Measurements from ENCODE around the gene MEF2D.

MEF2D gene

DNA sequence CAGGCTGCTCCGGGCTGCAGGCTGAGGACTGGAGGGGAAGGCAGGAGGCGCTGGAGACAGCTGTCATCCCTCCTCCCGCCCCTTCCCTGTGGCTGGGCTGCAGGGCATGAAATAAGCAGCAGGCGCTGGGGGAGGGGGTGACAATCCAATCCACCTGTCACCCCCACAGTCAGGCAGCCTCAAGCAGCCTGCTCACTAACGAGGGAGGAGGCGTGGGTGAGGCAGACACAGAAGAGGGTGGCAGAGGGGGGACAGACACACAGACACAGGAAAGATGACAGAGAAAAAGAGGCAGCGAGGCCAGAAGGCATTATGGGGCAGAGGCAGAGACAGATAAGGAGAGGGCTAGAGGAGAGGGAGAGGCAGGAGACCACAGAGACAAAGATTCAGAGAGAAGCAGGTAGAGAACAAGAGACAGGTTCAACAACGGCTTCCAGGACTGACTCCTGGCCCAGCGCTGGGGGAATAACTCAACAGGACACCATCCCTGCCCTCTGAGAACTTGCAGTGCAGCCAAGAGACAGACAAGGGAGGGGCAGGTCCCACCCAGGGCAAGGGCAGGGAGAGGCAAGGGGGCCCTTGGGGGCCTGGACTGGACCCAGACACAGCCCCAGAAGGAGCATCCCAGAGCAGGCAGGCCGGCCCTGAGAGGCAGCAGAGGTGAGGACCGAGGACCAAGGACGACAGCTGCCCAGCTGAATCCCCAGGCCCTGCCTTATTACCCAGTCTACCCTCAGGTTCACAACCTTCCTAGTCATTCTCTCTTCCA lies 11.2 kb downstream of the MEF2D start:
- DNase-seq (ENCODE audit: low read depth in 1 of 2, low spot score in 1 of 2), result no peak

DNA sequence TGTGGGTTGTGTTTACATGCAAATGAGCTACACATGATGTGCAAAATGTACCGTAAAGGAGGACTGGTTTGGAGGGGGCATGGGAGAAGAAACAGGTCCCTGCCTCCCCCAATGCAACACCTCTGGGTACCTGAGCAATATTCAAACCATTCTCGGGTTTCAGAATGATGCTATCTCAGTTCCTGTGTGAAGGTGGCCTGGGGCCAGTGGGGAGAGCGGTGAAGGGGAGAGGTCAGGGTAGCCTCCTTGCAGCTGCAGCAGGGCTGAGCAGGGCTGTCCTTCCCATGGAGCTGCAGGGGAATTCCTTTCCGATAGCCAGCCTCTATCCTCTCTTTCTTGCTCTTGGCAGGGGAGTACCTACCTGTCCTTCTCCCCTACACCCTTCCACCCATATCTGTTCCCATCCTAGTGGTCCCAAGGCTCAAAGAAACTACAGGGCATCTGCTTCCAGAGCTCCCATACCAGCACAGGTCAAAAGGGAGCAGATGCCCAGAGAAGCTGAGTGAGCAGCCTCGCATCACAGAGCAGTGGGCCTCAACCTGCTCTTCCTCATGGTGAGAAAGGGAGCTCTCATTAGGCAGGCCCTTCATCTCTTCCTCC lies 11.9 kb downstream of the MEF2D start:
- no peak for DNase-seq (ENCODE audit: low read depth in 1 of 2, low spot score in 1 of 2)

GRCh38 chr1:156487862-156488261 lies 12.7 kb downstream of the MEF2D start:
- DNase-seq (ENCODE audit: low read depth in 1 of 2, low spot score in 1 of 2), result no peak

GRCh38 chr1:156486421-156487344 lies 13.9 kb downstream of the MEF2D start:
- no peak for DNase-seq (ENCODE audit: low read depth in 1 of 2, low spot score in 1 of 2)

DNA sequence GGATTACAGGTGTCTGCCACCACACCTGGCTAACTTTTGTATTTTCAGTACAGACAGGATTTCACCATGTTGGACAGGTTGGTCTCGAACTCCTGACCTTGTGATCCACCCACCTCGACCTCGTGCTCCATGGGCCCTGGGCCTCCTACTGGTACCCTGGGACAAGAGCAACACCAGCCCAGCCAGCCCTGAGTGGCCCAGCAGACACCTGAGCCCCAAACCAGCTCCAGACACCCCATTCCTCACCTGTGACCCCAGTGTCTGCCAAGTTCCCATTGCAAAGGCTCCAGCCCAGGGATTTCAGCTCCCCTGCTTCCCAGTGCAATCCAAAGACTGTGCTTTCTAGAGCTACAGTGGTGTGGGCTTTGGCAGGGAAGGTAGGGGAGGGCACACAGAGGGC lies 14.6 kb downstream of the MEF2D start:
- no peak for DNase-seq (ENCODE audit: low read depth in 1 of 2, low spot score in 1 of 2)

- no peak for DNase-seq (ENCODE audit: low read depth in 1 of 2, low spot score in 1 of 2)
These were observed 16.0 kb downstream of the MEF2D start for GRCh38 chr1:156484480-156485058.

GRCh38 chr1:156483397-156483796 lies 17.2 kb downstream of the MEF2D start:
- DNase-seq (ENCODE audit: low read depth in 1 of 2, low spot score in 1 of 2), result no peak

- DNase-seq (ENCODE audit: low read depth in 1 of 2, low spot score in 1 of 2), result no peak
These were observed 18.3 kb downstream of the MEF2D start for GRCh38 chr1:156482276-156482675.

DNA sequence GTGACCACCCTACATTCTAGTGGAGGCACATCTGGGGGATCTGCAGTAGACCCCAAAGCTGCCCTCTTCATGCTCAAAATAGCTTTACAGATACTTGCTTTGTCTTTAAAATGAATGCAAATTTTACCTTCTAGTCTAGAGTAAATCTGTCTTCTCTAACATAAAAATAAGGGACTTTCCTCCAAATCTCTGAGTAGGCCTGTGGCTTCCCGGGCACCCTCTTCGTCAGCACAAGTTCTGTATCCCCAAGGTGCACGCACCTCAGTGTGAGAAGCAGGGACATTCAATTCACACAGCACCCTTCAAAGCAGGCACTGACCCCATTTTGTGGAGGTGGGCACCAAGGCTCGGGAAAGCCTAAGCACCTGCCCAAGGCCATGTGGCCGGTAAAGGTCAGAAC lies 19.0 kb downstream of the MEF2D start:
- no peak for DNase-seq (ENCODE audit: low read depth in 1 of 2, low spot score in 1 of 2)

GRCh38 chr1:156480411-156481192 lies 20.0 kb downstream of the MEF2D start:
- peak; percentile 46 to 70 for DNase-seq (ENCODE audit: low read depth in 1 of 2, low spot score in 1 of 2)

- no peak for DNase-seq (ENCODE audit: low read depth in 1 of 2, low spot score in 1 of 2)
These were observed 20.6 kb downstream of the MEF2D start for GRCh38 chr1:156480016-156480370.

DNA sequence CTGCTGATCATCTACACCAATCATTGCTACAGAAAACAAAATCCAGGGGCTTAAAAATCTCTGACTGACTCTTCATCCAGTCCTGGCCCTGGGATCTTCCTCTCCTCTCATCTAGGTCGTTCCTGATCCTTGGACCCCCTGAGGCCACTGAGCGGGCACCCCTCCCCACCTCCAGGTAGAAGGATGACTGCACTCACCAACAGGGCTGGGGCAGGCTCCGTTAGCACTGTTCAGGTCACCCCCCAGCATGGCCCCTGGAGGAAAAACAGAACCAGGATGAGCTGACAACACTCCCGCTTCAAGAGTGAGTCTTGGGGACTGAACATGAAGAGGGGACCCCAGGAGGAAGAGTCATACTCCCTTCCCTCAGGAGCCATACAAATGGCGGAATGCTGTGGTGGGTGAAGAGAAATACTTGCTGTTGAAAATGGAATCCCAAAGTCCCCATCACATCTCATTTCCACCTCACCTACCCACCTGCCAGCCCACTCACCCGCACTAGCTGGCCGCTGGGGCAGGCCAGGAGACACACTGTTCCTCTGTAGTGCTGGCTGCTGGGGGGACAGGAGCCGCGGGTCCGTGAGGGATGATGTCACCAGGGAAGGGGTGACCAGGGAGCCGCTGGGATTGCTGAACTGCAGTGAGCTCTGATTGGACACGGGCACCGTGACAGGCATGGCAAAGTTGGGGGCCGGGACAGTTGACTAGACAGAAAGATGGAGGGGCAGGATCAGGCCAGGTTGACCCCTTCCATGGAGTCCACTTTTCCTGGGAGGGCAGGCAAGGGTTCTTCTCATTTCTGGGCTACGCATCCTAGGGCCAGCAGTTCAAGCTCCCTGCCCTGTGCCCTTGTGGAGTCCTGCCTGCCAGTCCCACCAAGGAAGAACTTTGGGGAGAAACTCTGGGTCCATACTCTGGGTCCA lies 21.2 kb downstream of the MEF2D start:
- no peak for DNase-seq (ENCODE audit: low read depth in 1 of 2, low spot score in 1 of 2)

DNA sequence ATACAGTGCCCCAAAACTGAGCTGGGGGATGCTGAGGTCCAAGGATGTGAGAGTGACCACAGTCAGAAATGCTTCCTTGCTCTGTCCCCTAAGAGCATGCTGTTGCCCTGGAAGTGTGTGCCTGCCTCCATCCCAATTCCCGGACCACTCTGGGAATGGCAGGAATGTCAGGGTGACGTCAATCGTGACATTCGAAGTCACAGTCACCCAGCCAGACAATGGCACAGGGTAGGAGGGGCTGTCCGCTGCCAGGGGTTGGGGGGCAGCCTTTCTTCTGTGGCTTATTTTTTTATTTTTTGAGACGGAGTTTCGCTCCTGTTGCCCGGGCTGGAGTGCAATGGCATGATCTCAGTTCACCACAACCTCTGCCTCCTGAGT lies 22.3 kb downstream of the MEF2D start:
- DNase-seq (ENCODE audit: low read depth in 1 of 2, low spot score in 1 of 2), result no peak

DNA sequence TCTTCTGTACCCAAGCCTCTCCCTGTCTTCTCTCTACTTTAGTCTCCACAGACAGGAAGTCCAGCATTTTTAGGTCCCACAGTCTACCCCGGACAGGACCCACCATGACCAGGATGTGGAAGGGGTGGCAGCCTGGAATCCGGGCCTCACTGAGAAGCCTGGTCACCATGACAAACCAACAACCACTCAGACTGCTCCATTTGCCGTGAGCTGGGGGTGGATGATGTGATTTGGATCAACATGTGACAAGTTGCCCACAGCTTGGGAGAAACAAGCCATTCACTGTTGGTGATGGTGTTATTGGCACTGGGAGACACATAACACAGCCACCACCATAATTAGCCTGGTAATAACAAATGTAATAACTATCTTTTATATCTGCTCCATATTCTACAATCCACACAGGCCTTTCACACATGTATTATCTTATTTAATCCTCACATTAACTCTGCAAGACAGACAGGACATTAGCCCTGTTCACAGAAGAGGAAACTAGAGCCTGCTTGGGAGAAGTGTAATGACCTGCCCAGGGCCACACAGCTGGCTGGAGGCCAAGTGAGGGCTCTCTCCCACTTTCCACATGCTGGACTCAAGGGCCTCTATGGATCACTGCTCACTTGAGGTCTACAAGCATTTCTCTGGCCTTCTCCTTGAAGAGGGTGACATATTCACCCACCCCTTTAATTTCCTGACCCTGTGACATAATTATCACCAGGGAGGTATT lies 22.9 kb downstream of the MEF2D start:
- DNase-seq (ENCODE audit: low read depth in 1 of 2, low spot score in 1 of 2), result no peak

GRCh38 chr1:156476501-156477298 lies 23.9 kb downstream of the MEF2D start:
- DNase-seq (ENCODE audit: low read depth in 1 of 2, low spot score in 1 of 2), result no peak

DNA sequence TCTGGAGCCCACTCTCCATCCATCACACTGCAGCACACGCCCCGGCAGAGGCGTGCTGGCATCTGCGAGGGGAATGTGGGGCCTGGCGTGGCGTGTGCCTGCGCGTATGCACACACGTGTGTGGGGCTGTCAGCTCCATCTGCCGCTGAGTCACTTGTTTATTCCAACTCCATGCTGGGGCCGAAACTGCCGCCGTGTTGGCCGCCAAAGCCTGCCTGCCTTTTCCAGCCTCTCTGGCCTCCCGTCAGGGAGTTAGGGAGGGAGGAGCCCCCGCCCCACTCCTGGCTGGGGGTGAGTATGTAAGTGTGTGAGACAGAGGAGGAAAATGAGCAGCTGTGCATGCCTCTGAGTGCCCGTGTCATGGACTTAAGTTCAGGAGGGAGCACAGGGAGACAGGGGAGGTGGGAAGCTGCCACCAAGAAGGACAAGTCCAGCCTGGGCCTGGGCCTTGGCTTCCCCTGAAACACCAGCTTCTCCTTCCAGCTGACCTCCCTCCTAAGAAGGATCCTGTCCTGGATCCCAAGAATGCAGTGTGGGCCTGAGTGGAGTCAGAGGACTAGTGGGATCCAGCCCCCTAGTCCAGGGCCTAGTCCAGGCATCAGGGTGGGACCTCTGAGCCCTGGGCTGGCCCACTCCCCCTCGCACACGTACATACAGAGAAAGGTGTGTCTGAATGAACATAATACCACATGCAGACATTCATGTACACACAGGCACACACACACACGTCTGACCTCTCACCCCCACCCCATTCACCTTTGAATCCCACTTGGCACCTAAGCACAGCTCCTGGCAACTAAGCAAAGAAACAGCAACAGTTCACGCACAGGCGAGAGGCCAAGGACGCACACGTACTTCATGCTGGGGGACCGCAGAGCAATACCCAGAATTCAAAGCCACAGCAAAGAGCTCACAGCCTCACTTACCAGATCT lies 24.7 kb downstream of the MEF2D start:
- no peak for DNase-seq (ENCODE audit: low read depth in 1 of 2, low spot score in 1 of 2)

DNA sequence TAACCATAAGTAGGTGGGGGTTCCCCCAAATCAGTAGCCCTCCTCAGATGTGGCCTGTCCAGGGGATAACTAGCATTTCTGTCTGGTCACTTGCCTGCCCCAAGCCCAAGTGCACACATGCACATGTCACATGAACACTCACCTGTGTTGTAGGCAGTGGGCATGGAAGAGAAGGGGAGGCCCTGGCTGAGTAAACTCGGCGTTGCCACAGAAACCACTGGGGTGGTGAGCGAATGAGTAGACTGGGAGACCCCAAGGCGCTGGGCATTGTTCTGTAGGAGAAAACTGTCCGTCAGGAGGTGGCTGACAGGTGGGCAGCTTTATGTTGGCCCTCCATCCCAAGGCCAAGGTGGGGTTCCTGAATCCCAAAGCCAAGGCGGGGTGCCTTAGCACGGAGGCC lies 25.6 kb downstream of the MEF2D start:
- no peak for DNase-seq (ENCODE audit: low read depth in 1 of 2, low spot score in 1 of 2)
